ENCODE measurements around the gene MBP. TPM values are rescaled to one million over a fixed set of nuclear protein-coding genes. Genes with fewer than 3 reads are reported as not detected.

The MBP gene
- total RNA-seq, 1 experiment from 2014 or later, result 47.4 TPM

DNA sequence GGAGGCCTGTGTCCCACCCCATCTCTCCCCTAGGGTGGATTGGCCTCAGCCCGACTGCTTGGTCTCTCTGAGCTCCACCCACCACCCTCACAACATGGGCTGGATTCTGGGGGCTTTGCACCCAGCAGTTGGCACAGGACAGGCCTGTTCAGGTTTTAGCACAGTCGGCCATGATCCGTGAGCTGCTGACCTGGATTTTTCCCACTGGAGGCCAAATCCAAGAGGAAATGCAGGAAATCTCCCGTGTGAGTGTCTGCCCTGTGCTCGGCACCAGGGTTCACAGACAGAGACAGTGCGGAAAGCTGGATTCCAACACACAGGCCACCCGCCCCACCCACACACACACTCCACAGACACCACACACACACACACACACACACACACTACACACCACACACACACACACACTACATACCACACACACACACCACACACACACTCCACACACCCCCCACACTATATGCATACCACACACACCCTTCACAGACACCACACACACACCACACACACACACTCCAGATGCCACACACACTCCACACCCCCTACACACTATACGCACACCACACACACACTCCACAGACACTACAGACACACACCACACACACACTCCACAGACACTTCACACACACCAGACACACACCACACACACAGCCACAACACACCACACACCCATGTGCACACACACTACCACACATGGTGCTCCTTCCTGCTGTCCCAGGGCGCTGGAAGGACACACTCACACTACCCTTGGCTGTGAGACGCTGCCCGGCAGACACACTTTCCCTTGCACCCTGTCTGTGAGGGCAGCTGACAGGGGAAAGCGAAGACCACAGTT, 14.1 kb downstream of the MBP start:
- ATAC-seq, result no peak

DNA sequence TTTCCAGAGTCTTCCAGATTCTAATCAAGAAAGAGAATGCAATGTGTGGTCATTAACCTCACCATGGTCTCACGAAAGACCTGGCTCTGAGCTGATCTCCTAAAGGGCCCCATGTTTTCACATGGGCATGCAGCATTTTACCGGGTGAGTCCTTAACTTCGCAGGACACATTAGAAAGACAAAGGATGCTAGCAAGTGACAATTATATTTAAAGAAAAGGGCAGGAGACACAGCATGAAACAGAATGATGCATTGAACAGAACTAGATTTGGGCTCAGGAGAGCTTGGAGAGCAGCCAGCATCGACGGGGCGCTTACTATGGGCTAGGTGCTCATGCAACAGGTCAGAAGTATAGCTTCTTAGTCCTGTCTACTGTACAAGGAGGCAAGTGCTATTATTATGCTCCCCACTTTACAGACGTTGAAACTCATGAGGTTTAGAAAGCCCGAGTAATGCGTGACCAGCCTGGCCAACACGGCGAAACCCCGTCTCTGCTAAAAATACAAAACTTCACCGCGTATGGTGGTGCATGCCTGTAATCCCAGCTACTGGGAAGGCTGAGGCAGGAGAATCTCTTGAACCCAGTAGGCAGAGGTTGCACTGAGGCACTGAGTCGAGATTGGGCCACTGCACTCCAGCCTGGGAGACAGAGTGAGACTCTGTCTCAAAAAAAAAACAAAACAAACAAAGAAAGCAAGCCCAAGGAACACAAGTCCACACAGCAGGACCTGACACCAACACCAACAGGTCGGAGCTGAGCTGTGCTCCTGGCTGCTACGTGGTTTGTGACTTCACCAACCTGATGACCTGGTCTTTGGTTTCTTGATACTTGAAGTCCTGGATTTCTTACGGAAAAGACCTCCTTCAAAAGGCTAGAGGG, 16.1 kb downstream of the MBP start:
- H3K79me2 ChIP-seq (ENCODE audit: low read length), result peaks cover 56% of the 10 kb centered on the region
- no peak overlapping the region for H3K4me2 ChIP-seq (ENCODE audit: low read length)
- H3K4me3 ChIP-seq (ENCODE audit: low read length), result no peak overlapping the region
- H3K9ac ChIP-seq (ENCODE audit: low read length), result no peak overlapping the region
- H3K27me3 ChIP-seq (ENCODE audit: low read length), result no peaks in the 10 kb centered on the region
- H3K9me3 ChIP-seq (ENCODE audit: low read length), result no peaks in the 10 kb centered on the region
- TF ChIP-seq EZH2 (IDR thresholded peaks at IDR 0.05; ENCODE audit: low read length, unreplicated experiment) (no peak), EZH2phosphoT487 (IDR thresholded peaks at IDR 0.05; ENCODE audit: borderline replicate concordance, low read length) (no peak)
- TF ChIP-seq, protein P1, sequence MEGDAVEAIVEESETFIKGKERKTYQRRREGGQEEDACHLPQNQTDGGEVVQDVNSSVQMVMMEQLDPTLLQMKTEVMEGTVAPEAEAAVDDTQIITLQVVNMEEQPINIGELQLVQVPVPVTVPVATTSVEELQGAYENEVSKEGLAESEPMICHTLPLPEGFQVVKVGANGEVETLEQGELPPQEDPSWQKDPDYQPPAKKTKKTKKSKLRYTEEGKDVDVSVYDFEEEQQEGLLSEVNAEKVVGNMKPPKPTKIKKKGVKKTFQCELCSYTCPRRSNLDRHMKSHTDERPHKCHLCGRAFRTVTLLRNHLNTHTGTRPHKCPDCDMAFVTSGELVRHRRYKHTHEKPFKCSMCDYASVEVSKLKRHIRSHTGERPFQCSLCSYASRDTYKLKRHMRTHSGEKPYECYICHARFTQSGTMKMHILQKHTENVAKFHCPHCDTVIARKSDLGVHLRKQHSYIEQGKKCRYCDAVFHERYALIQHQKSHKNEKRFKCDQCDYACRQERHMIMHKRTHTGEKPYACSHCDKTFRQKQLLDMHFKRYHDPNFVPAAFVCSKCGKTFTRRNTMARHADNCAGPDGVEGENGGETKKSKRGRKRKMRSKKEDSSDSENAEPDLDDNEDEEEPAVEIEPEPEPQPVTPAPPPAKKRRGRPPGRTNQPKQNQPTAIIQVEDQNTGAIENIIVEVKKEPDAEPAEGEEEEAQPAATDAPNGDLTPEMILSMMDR (conservative IDR thresholded peaks at IDR 0.05; ENCODE audit: low read depth, low read length), result no peak
- H2AFZ ChIP-seq (ENCODE audit: low read length), result no peak overlapping the region
- H3F3A ChIP-seq (ENCODE audit: low read length, unreplicated experiment), result no peaks in the 10 kb centered on the region
- ATAC-seq (no peak), DNase-seq (no peak)
- CTCF ChIA-PET, result no interaction called here
- H3K9me2 ChIP-seq (replicated peaks; ENCODE audit: low read length), result no peaks in the 10 kb centered on the region
- H3K4me1 ChIP-seq (ENCODE audit: insufficient read depth, low read length), result no peaks in the 10 kb centered on the region
- 0 out of 2 replicates have a peak, but pooled peaks cover 4% of the 10 kb centered on the region for H4K20me1 ChIP-seq (ENCODE audit: low read length)
- intact Hi-C loops (cut with micrococcal nuclease), result no loop called here
- BruUV-seq (replicated peaks), result no TSS peak
- POLR2A ChIA-PET (ENCODE audit: unreplicated experiment), result no interaction called here
- peaks cover 11% of the 10 kb centered on the region for H3K36me3 ChIP-seq (ENCODE audit: low read depth, low read length)
- no peak overlapping the region for H3K27ac ChIP-seq (ENCODE audit: low read length)

More for the DNA sequence above, 14.1 kb downstream of the MBP start:
- CTCF ChIA-PET, result interaction anchor here (0.6 kb wide), 1 partner anchor 24 kb away, joined by 8 read pairs; no protein-coding TSS in a partner anchor
- H2AFZ ChIP-seq (ENCODE audit: low read length), result no peak overlapping the region
- H3K4me3 ChIP-seq (ENCODE audit: low read length), result no peak overlapping the region
- H3K36me3 ChIP-seq (ENCODE audit: low read depth, low read length), result peaks cover 11% of the 10 kb centered on the region
- H3K4me2 ChIP-seq (ENCODE audit: low read length), result no peak overlapping the region
- no peaks in the 10 kb centered on the region for H3K4me1 ChIP-seq (ENCODE audit: insufficient read depth, low read length)
- BruUV-seq (replicated peaks), result no TSS peak
- H3K27me3 ChIP-seq (ENCODE audit: low read length), result no peaks in the 10 kb centered on the region
- H3K9me2 ChIP-seq (replicated peaks; ENCODE audit: low read length), result no peaks in the 10 kb centered on the region
- 0 out of 2 replicates have a peak, but pooled peaks cover 4% of the 10 kb centered on the region for H4K20me1 ChIP-seq (ENCODE audit: low read length)
- DNase-seq, result no peak
- no peaks in the 10 kb centered on the region for H3K9me3 ChIP-seq (ENCODE audit: low read length)
- no peak overlapping the region for H3K9ac ChIP-seq (ENCODE audit: low read length)
- H3K79me2 ChIP-seq (ENCODE audit: low read length), result peaks cover 71% of the 10 kb centered on the region
- TF ChIP-seq EZH2 (IDR thresholded peaks at IDR 0.05; ENCODE audit: low read length, unreplicated experiment) (no peak), EZH2phosphoT487 (IDR thresholded peaks at IDR 0.05; ENCODE audit: borderline replicate concordance, low read length) (no peak)
- TF ChIP-seq, protein P1 (conservative IDR thresholded peaks at IDR 0.05; ENCODE audit: low read depth, low read length), result no peak
- no peak overlapping the region for H3K27ac ChIP-seq (ENCODE audit: low read length)
- H3F3A ChIP-seq (ENCODE audit: low read length, unreplicated experiment), result no peaks in the 10 kb centered on the region
- POLR2A ChIA-PET (ENCODE audit: unreplicated experiment), result no interaction called here
- intact Hi-C loops (cut with micrococcal nuclease), result no loop called here

Measured in PC-3 (cell line).